NB4 (cell line): ENCODE results near the gene MYO1A.

Experiments
- CTCF ChIP-seq: IDR thresholded peaks from one replicate; pipeline ENCODE4 v1.5.1; 2012; ENCODE audit warnings: low read depth, low read length
- MAX ChIP-seq: IDR thresholded peaks from 2 replicates; pipeline ENCODE4 v1.6.1; 2011; ENCODE audit warnings: low read depth, low read length
- POLR2A ChIP-seq: IDR thresholded peaks from 2 replicates; pipeline ENCODE4 v1.6.1; 2011; ENCODE audit warnings: mild to moderate bottlenecking; ENCODE audit not compliant: insufficient read length; ENCODE audit errors: extremely low read depth

GRCh38 chr12:56995201-56995929 lies 54.6 kb downstream of the MYO1A start:
- TF ChIP-seq POLR2A (no peak), CTCF (no peak), MAX (no peak)
